ENCODE results near the gene RHOH.

DNA sequence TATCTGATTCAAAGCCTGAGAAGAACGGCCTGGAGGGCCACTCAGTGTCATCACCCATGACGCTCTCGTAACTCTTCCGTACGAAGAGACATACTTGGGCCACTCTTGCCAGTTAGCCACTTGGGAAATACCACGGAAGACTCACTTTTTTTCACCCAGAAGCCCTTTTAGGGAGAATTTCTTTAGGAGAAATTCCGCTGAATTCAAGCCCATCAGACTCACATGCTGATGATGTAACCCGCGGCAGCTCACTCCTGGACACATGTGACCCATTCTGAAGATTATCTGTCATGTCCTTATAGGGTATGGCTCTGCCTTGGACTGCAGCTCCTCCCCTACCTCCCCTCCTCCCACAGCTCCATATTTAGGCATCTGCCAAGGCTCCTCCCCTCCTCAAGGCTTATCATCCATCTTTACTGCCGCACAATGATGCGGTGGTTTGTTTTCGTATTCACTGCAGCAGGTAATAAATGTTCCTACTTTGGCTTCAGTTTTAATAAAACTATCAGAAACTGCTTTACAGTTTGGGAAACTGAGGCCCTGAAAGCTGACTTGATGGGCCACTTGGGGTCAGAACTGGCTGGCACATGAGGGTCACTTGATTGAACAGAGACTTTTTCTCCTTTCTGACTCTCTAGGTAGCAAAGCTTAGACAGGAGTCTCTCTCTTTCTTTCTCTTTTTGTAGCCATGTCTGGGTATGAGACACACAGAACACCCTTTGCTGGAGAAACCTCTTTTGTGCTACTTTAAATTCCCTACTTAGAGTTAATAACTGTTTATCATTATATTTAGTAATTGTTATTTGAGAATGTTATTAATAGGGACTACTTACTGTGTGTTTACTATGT is 42.1 kb downstream of the RHOH start:
- TF ChIP-seq, protein P1, sequence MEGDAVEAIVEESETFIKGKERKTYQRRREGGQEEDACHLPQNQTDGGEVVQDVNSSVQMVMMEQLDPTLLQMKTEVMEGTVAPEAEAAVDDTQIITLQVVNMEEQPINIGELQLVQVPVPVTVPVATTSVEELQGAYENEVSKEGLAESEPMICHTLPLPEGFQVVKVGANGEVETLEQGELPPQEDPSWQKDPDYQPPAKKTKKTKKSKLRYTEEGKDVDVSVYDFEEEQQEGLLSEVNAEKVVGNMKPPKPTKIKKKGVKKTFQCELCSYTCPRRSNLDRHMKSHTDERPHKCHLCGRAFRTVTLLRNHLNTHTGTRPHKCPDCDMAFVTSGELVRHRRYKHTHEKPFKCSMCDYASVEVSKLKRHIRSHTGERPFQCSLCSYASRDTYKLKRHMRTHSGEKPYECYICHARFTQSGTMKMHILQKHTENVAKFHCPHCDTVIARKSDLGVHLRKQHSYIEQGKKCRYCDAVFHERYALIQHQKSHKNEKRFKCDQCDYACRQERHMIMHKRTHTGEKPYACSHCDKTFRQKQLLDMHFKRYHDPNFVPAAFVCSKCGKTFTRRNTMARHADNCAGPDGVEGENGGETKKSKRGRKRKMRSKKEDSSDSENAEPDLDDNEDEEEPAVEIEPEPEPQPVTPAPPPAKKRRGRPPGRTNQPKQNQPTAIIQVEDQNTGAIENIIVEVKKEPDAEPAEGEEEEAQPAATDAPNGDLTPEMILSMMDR (conservative IDR thresholded peaks at IDR 0.05; ENCODE audit: low read length) = no peak
- TF ChIP-seq EZH2phosphoT487 (IDR thresholded peaks at IDR 0.05; ENCODE audit: borderline replicate concordance, low read depth, low read length) = no peak

All from OCI-LY7 (cell line).